Measurements from ENCODE around the gene IL17RE. TPM values are rescaled to one million over a fixed set of nuclear protein-coding genes. Genes with fewer than 3 reads are reported as not detected.

IL17RE gene
- total RNA-seq, 1 donor: 3.1 TPM

GRCh38 chr3:9883706-9884554 lies 18.7 kb upstream of the IL17RE start:
- peak; percentile 69 for DNase-seq (ENCODE audit: low read depth)
- TF ChIP-seq CTCF (IDR thresholded peaks at IDR 0.05; ENCODE audit: insufficient read depth, low read length): no peak
- no peak overlapping the region for H3K4me3 ChIP-seq (ENCODE audit: low read depth, low read length)

DNA sequence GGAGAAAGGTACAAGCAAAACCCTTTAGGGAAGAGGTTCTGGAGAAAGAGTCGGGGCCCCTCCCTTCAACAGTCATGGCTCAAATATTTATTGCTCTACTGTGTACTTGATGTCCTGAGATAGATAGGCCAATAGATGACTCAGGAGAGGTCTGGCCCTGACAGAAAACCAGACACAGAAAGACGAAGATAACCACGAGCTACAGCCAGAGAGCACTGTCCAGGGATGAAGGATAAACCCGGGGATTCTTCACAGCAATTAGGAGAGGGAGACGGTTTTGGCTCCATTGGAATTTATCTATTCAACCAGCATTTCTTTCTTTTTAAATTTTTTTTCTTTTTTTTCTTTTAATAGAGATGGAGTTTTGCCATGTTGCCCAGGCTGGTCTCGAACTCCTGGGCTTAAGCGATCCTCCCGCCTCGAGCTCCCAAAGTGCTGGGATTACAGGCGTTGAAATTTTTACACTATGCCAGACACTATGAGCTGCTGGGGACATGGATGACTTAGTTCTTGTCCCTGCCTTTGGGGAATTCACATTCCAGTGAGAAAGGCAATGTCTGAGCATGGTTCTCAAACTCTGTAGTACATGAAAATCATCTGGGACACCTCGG lies 18.0 kb upstream of the IL17RE start:
- peak; percentile 83 for DNase-seq (ENCODE audit: low read depth)
- no peak overlapping the region for H3K4me3 ChIP-seq (ENCODE audit: low read depth, low read length)
- TF ChIP-seq CTCF (IDR thresholded peaks at IDR 0.05; ENCODE audit: insufficient read depth, low read length): no peak

- no peak for DNase-seq (ENCODE audit: low read depth)
- H3K4me3 ChIP-seq (ENCODE audit: low read depth, low read length): no peak overlapping the region
- TF ChIP-seq CTCF (IDR thresholded peaks at IDR 0.05; ENCODE audit: insufficient read depth, low read length): no peak
These were observed 16.3 kb upstream of the IL17RE start for GRCh38 chr3:9886328-9886727.

DNA sequence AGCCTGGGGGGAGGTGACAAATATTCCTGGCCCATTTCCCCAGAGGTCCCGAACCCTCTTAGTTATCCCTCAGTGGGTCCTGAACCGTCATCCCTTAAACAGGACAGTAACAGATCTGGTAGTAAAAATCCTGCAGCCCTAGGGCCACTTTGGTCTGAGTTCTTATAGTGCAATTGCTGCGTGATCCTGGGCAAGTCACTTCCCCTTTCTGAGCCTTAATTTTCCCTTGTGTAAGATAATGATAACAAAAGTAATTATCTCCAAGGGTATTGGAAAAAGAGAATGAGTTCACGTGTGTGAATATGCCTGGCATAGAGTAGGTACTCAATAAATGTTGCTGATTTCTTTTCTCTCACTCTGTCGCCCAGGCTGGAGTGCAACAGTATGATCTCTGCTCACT lies 15.2 kb upstream of the IL17RE start:
- TF ChIP-seq CTCF (IDR thresholded peaks at IDR 0.05; ENCODE audit: insufficient read depth, low read length): no peak
- no peak for DNase-seq (ENCODE audit: low read depth)
- no peak overlapping the region for H3K4me3 ChIP-seq (ENCODE audit: low read depth, low read length)

- no peak for DNase-seq (ENCODE audit: low read depth)
- no peak overlapping the region for H3K4me3 ChIP-seq (ENCODE audit: low read depth, low read length)
- TF ChIP-seq CTCF (IDR thresholded peaks at IDR 0.05; ENCODE audit: insufficient read depth, low read length): no peak
These were observed 14.1 kb upstream of the IL17RE start for GRCh38 chr3:9888540-9888939.

DNA sequence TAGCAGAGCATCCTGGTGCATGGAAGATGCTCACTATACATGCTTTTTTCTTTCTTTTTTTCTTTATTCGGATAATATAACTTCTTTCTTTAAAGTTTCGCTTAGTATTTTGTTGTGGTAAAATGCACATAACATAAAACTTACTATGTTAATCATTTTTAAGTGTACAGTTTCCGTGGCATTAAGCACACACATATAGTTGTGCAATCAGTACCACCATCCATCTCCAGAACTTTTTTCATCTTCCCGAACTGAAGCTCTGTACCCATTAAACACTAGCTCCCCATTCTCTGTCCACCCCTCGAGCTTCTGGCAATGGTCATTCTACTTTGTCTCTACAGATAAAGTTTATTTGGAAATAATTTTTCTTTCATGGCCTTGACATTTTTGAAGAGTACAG lies 13.2 kb upstream of the IL17RE start:
- no peak for DNase-seq (ENCODE audit: low read depth)
- H3K4me3 ChIP-seq (ENCODE audit: low read depth, low read length): no peak overlapping the region
- TF ChIP-seq CTCF (IDR thresholded peaks at IDR 0.05; ENCODE audit: insufficient read depth, low read length): no peak
